Measurements from ENCODE around the gene OR6C75. TPM values are rescaled to one million over a fixed set of nuclear protein-coding genes. Genes with fewer than 3 reads are reported as not detected.

Gene OR6C75
- total RNA-seq, 1 donor from 2014 or later = not detected

Other genes with a start within 250 kb of the OR6C75 start
- not detected for gene OR9K2, start 236.6 kb upstream of the OR6C75 start, total RNA-seq
- not detected for gene OR10A7, start 141.9 kb upstream of the OR6C75 start, total RNA-seq
- gene OR6C74, start 118.4 kb upstream of the OR6C75 start, total RNA-seq = not detected
- gene OR6C6, start 66.4 kb upstream of the OR6C75 start, total RNA-seq = not detected
- gene OR6C1, start 48.6 kb upstream of the OR6C75 start, total RNA-seq = not detected
- gene OR6C3, start 32.2 kb upstream of the OR6C75 start, total RNA-seq = not detected
- not detected for gene OR6C65, start 37.6 kb downstream of the OR6C75 start, total RNA-seq
- gene OR6C76, start 63.3 kb downstream of the OR6C75 start, total RNA-seq = not detected
- 1.2 TPM for gene OR6C2, start 81.1 kb downstream of the OR6C75 start, total RNA-seq
- not detected for gene OR6C70, start 107.2 kb downstream of the OR6C75 start, total RNA-seq
- gene OR6C68, start 129.4 kb downstream of the OR6C75 start, total RNA-seq = not detected
- not detected for gene OR6C4, start 186.6 kb downstream of the OR6C75 start, total RNA-seq
- not detected for gene OR2AP1, start 209.5 kb downstream of the OR6C75 start, total RNA-seq

All from ureter (tissue), 1 donor.